ENCODE results near the gene SULF2.
"Not testable (repeated sequence)": the region's sequence is repeated elsewhere in the genome, so short reads cannot be mapped to it uniquely, and the experiment has no call there.

Gene SULF2

GRCh38 chr20:47804972-47805371 is 19.7 kb upstream of the SULF2 start:
- DNase-seq (ENCODE audit: low read depth in 2 of 3, low spot score in 2 of 3): not testable (repeated sequence)

- not testable (repeated sequence) for DNase-seq (ENCODE audit: low read depth in 2 of 3, low spot score in 2 of 3)
Observed at GRCh38 chr20:47804224-47804825, 19.0 kb upstream of the SULF2 start.

GRCh38 chr20:47802975-47803374 is 17.7 kb upstream of the SULF2 start:
- no peak for DNase-seq (ENCODE audit: low read depth in 2 of 3, low spot score in 2 of 3)

- no peak for DNase-seq (ENCODE audit: low read depth in 2 of 3, low spot score in 2 of 3)
Observed at GRCh38 chr20:47802226-47802920, 17.1 kb upstream of the SULF2 start.

- no peak for DNase-seq (ENCODE audit: low read depth in 2 of 3, low spot score in 2 of 3)
Observed at GRCh38 chr20:47801759-47802158, 16.5 kb upstream of the SULF2 start.

- no peak for DNase-seq (ENCODE audit: low read depth in 2 of 3, low spot score in 2 of 3)
Observed at GRCh38 chr20:47801079-47801478, 15.8 kb upstream of the SULF2 start.

- no peak for DNase-seq (ENCODE audit: low read depth in 2 of 3, low spot score in 2 of 3)
Observed at GRCh38 chr20:47800623-47801022, 15.3 kb upstream of the SULF2 start.

GRCh38 chr20:47799116-47799715 is 13.9 kb upstream of the SULF2 start:
- no peak for DNase-seq (ENCODE audit: low read depth in 2 of 3, low spot score in 2 of 3)

- no peak for DNase-seq (ENCODE audit: low read depth in 2 of 3, low spot score in 2 of 3)
Observed at GRCh38 chr20:47796971-47797370, 11.7 kb upstream of the SULF2 start.

GRCh38 chr20:47795214-47795907 is 10.1 kb upstream of the SULF2 start:
- DNase-seq (ENCODE audit: low read depth in 2 of 3, low spot score in 2 of 3): no peak

GRCh38 chr20:47794264-47794663 is 9.0 kb upstream of the SULF2 start:
- DNase-seq (ENCODE audit: low read depth in 2 of 3, low spot score in 2 of 3): not testable (repeated sequence)

GRCh38 chr20:47792021-47792618 is 6.8 kb upstream of the SULF2 start:
- DNase-seq (ENCODE audit: low read depth in 2 of 3, low spot score in 2 of 3): no peak

GRCh38 chr20:47791084-47791599 is 5.9 kb upstream of the SULF2 start:
- DNase-seq (ENCODE audit: low read depth in 2 of 3, low spot score in 2 of 3): no peak

- no peak for DNase-seq (ENCODE audit: low read depth in 2 of 3, low spot score in 2 of 3)
Observed at GRCh38 chr20:47790580-47790965, 5.3 kb upstream of the SULF2 start.

- no peak for DNase-seq (ENCODE audit: low read depth in 2 of 3, low spot score in 2 of 3)
Observed at GRCh38 chr20:47789764-47790579, 4.7 kb upstream of the SULF2 start.

GRCh38 chr20:47789081-47789763 is 3.9 kb upstream of the SULF2 start:
- DNase-seq (ENCODE audit: low read depth in 2 of 3, low spot score in 2 of 3): no peak

- DNase-seq (ENCODE audit: low read depth in 2 of 3, low spot score in 2 of 3): no peak
Observed at GRCh38 chr20:47788741-47789080, 3.4 kb upstream of the SULF2 start.

GRCh38 chr20:47786765-47787107 is 1.5 kb upstream of the SULF2 start:
- no peak for DNase-seq (ENCODE audit: low read depth in 2 of 3, low spot score in 2 of 3)

- no peak for DNase-seq (ENCODE audit: low read depth in 2 of 3, low spot score in 2 of 3)
Observed at GRCh38 chr20:47785854-47786764, 828 bp upstream of the SULF2 start.

Measured in activated CD8-positive, alpha-beta memory T cell treated with anti-CD3 and anti-CD28 coated beads for 48 hours (primary cell).